GM12878 (cell line): ENCODE results near the gene TBL3. TPM values are rescaled to one million over a fixed set of nuclear protein-coding genes. Genes with fewer than 3 reads are reported as not detected.

Experiments
- ATAC-seq: fragments of 200-7000 bp; cut with Tn5 transposase; 3 replicates; pipeline ENCODE4 v1.9.1; 2020; ENCODE audit warnings: mild to moderate bottlenecking, moderate library complexity
- BruUV-seq: library from RNA; stranded (reverse); fragments of 400-500 nt; replicated peaks from 2 replicates; lab custom pipeline; 2021; lab: Mats Ljungman, UMichigan
- CTCF ChIA-PET: fragments of 300-600 bp; sonication (Branson Sonifier 250); formaldehyde crosslinking; extraction: SDS; loops from one replicate; lab custom pipeline; 2021; ENCODE audit warnings: inconsistent platforms; lab: Yijun Ruan, JAX
- POLR2A ChIA-PET: fragments of 350-600 bp; formaldehyde crosslinking; extraction: SDS; loops from one replicate; lab custom pipeline; 2021; ENCODE audit warnings: inconsistent platforms; lab: Charles Lee
- RAD21 ChIA-PET: fragments of 300-600 bp; sonication (Branson Sonifier 250); formaldehyde crosslinking; loops from one replicate; lab custom pipeline; 2023; ENCODE audit warnings: antibody characterized with exemption; ENCODE audit not compliant: unreplicated experiment; lab: Charles Lee
- SMC1A ChIA-PET: fragments of 300-600 bp; sonication (Branson Sonifier 250); formaldehyde crosslinking; loops from one replicate; lab custom pipeline; 2023; ENCODE audit not compliant: unreplicated experiment, uncharacterized antibody; lab: Charles Lee
- DNase-seq: peaks from one replicate; pipeline ENCODE4 v3.0.0-alpha.2; 2011; ENCODE audit warnings: low read depth, low spot score
- FAIRE-seq: peaks from 3 replicates; lab custom pipeline; 2011; peaks lifted over from hg19 to GRCh38; lab: Jason Lieb, UNC
- H2AFZ ChIP-seq: 2 replicates; pipeline ENCODE4 v1.6.0; 2011; ENCODE audit warnings: low read depth, low read length, control low read depth; ENCODE audit not compliant: control insufficient read depth
- H3K27ac ChIP-seq: 2 replicates; pipeline ENCODE4 v1.5.1; 2011; ENCODE audit warnings: control low read depth; ENCODE audit not compliant: control insufficient read depth, insufficient read depth
- H3K27me3 ChIP-seq, 2 experiments: replicated peaks in 1 of 2; 2 replicates each; pipeline versions ENCODE4 v1.6.0 to v1.6.1; 2011; ENCODE audit warnings: low read length in 1 of 2; ENCODE audit not compliant: control insufficient read depth in 2 of 2, insufficient read depth in 2 of 2
- H3K36me3 ChIP-seq, 2 experiments: 2 replicates each; pipeline ENCODE4 v1.5.1; 2011; ENCODE audit warnings: low read length in 1 of 2; ENCODE audit not compliant: control insufficient read depth in 2 of 2, insufficient read depth in 2 of 2
- H3K4me1 ChIP-seq: 2 replicates; pipeline ENCODE4 v1.6.1; 2011; ENCODE audit warnings: mild to moderate bottlenecking, low read length, moderate library complexity, mixed read lengths; ENCODE audit not compliant: control insufficient read depth, insufficient read depth
- H3K4me2 ChIP-seq: 2 replicates; pipeline ENCODE4 v1.6.0; 2011; ENCODE audit warnings: control low read depth; ENCODE audit not compliant: control insufficient read depth, insufficient read depth
- H3K4me3 ChIP-seq: fragments of 200-600 bp; sonication (generic); 2 replicates; pipeline ENCODE4 v1.5.1; 2016
- H3K79me2 ChIP-seq: 2 replicates; pipeline ENCODE4 v1.6.0; 2011; ENCODE audit warnings: low read length; ENCODE audit not compliant: control insufficient read depth, insufficient read depth
- H3K9ac ChIP-seq: 2 replicates; pipeline ENCODE4 v1.8.0; 2011; ENCODE audit warnings: low read length, control low read depth, mixed read lengths; ENCODE audit not compliant: control insufficient read depth, insufficient read depth
- H3K9me3 ChIP-seq: replicated peaks from 3 replicates; pipeline ENCODE4 v1.5.1; 2011; ENCODE audit warnings: mild to moderate bottlenecking, low read length; ENCODE audit not compliant: control insufficient read depth, insufficient read depth
- H4K20me1 ChIP-seq: 2 replicates; pipeline ENCODE4 v1.6.0; 2011; ENCODE audit not compliant: control insufficient read depth, insufficient read depth
- ATF7 ChIP-seq: fragments of 450-650 bp; IDR thresholded peaks from 2 replicates; pipeline ENCODE4 v1.6.1; 2016; ENCODE audit warnings: low read depth, mild to moderate bottlenecking
- BCLAF1 ChIP-seq: fragments of 450-650 bp; IDR thresholded peaks from 2 replicates; pipeline ENCODE4 v1.6.1; 2017; ENCODE audit warnings: antibody characterized with exemption, mild to moderate bottlenecking, moderate library complexity
- BHLHE40 ChIP-seq, 2 experiments: fragments of 450-650 bp in 1 of 2; IDR thresholded peaks; 2 replicates each; pipeline ENCODE4 v1.6.1; 2011 to 2017; ENCODE audit warnings: low read depth in 2 of 2, borderline replicate concordance in 1 of 2, improper control_type of control experiment in 1 of 2, low read length in 1 of 2, mild to moderate bottlenecking in 1 of 2
- CBX5 ChIP-seq: sonication (generic); IDR thresholded peaks from 2 replicates; pipeline ENCODE4 v1.6.1; 2016; ENCODE audit warnings: low read depth, moderate library complexity, mild to moderate bottlenecking, inconsistent platforms
- DPF2 ChIP-seq: fragments of 450-650 bp; IDR thresholded peaks from 2 replicates; pipeline ENCODE4 v1.6.1; 2017; ENCODE audit warnings: mild to moderate bottlenecking
- EP300 ChIP-seq, 2 experiments: fragments of 150-350 bp in 1 of 2; IDR thresholded peaks; 2 replicates each; pipeline ENCODE4 v1.6.1; 2011 to 2012; ENCODE audit warnings: low read depth in 2 of 2, low read length in 2 of 2, borderline replicate concordance in 1 of 2, improper control_type of control experiment in 1 of 2, inconsistent platforms in 1 of 2; ENCODE audit not compliant: control insufficient read depth in 1 of 2
- EZH2 ChIP-seq: IDR thresholded peaks from 2 replicates; pipeline ENCODE4 v1.6.1; 2012; ENCODE audit warnings: low read depth, mild to moderate bottlenecking, control low read depth, inconsistent platforms, low read length, borderline replicate concordance; ENCODE audit not compliant: control insufficient read depth
- HDAC6 ChIP-seq: fragments of 200-600 bp; sonication (generic); IDR thresholded peaks from one replicate; pipeline ENCODE4 v1.8.0; 2017; ENCODE audit warnings: antibody characterized with exemption; ENCODE audit not compliant: unreplicated experiment
- KDM1A ChIP-seq: fragments of 200-600 bp; sonication (generic); IDR thresholded peaks from 2 replicates; pipeline ENCODE4 v1.6.1; 2016; ENCODE audit warnings: borderline replicate concordance
- LARP7 ChIP-seq: fragments of 450-650 bp; IDR thresholded peaks from 2 replicates; pipeline ENCODE4 v1.6.1; 2017; ENCODE audit warnings: mild to moderate bottlenecking
- MYC ChIP-seq: IDR thresholded peaks from 2 replicates; pipeline ENCODE4 v1.6.1; 2011; ENCODE audit warnings: mild to moderate bottlenecking, low read length, moderate library complexity, inconsistent platforms; ENCODE audit not compliant: insufficient read depth, insufficient replicate concordance, insufficient read length, severe bottlenecking
- PBX3 ChIP-seq: IDR thresholded peaks from 2 replicates; pipeline ENCODE4 v1.6.1; 2011; ENCODE audit warnings: mild to moderate bottlenecking, low read depth, low read length, moderate library complexity; ENCODE audit not compliant: insufficient replicate concordance
- POLR2AphosphoS2 ChIP-seq: IDR thresholded peaks from 2 replicates; pipeline ENCODE4 v1.6.1; 2011; ENCODE audit warnings: low read depth, mild to moderate bottlenecking, low read length, improper control_type of control experiment, moderate library complexity
- RAD21 ChIP-seq: IDR thresholded peaks from 2 replicates; pipeline ENCODE4 v1.6.1; 2011; ENCODE audit warnings: mild to moderate bottlenecking, low read depth, low read length, moderate library complexity; ENCODE audit not compliant: insufficient read depth
- RFX5 ChIP-seq: IDR thresholded peaks from 2 replicates; pipeline ENCODE4 v1.6.1; 2011; ENCODE audit warnings: low read depth, low read length, improper control_type of control experiment
- TBL1XR1 ChIP-seq: IDR thresholded peaks from 2 replicates; pipeline ENCODE4 v1.6.1; 2012; ENCODE audit warnings: low read depth, low read length, improper control_type of control experiment
- WRNIP1 ChIP-seq: IDR thresholded peaks from 2 replicates; pipeline ENCODE4 v1.6.1; 2011; ENCODE audit warnings: low read depth, low read length, improper control_type of control experiment, borderline replicate concordance
- YY1 ChIP-seq: IDR thresholded peaks from 2 replicates; pipeline ENCODE4 v1.6.1; 2011; ENCODE audit warnings: low read depth, mild to moderate bottlenecking, low read length
- WGBS: methylation state at CpG from one replicate; pipeline ENCODE4 v1.1.6; 2016; ENCODE audit warnings: low lambda C conversion rate; ENCODE audit not compliant: insufficient replicate concordance, insufficient coverage; ENCODE audit errors: missing lambda C conversion rate; 5-methylcytosine and 5-hydroxymethylcytosine counted together
- in situ Hi-C: fragments of 300-500 bp; cut with MboI; formaldehyde crosslinking; loops from 9 replicates; pipeline ENCODE4 v1.14.3; 2018; ENCODE audit warnings: mixed read lengths
- intact Hi-C: fragments of 100-400 bp; cut with micrococcal nuclease; formaldehyde crosslinking; loops from one replicate; pipeline ENCODE4 v1.14.2; 2022; ENCODE audit not compliant: unreplicated experiment
- polyA plus RNA-seq, 11 experiments: library from polyadenylated mRNA; depleted of rRNA in 4 of 11; unstranded in 6 of 11; stranded (reverse) in 5 of 11; fragments of >200 nt; fragmentation: Nextera tagmentation in 4 of 11; fragmentation: Illumina TruSeq in 1 of 11; extraction: Ambion mirVana in 4 of 11; extraction: Trizol in 1 of 11; gene quantifications; 1 replicate in 1 of 11; 2 replicates in 10 of 11; pipeline versions ENCODE4 v1.2.1 to v1.2.3, GENCODE V29; 2011 to 2016; ENCODE audit warnings: inconsistent platforms in 2 of 11, missing spikeins in 2 of 11, low read depth in 1 of 11
- total RNA-seq, 4 experiments: library from RNA; depleted of rRNA in 3 of 4; stranded (reverse); fragments of >200 nt in 3 of 4; fragmentation: Illumina TruSeq in 1 of 4; extraction: Trizol in 1 of 4; gene quantifications; 2 replicates each; pipeline versions ENCODE4 v1.2.1 to v1.2.3, GENCODE V29; 2013 to 2021

TBL3 gene
- total and polyA plus RNA-seq, 10 of the 15 experiments (the other 5 are each of a cell fraction or from before 2014, with no cell fraction given) = 1.2 to 101 (median 34.2) TPM

- no TSS peak for BruUV-seq
- Histone ChIP-seq H3K79me2 (peaks cover 61% of the 10 kb centered on the region), H3K27ac (peak within 1 kb of the TSS; percentile 90), H3K9me3 (no peaks in the 10 kb centered on the region), H3K4me2 (peak within 1 kb of the TSS; percentile 97), H3K9ac (peak within 1 kb of the TSS; percentile 99), H3K4me1 (peaks cover 14% of the 10 kb centered on the region), H2AFZ (peak within 1 kb of the TSS; percentile 72), H3K27me3 (no peaks in the 10 kb centered on the region), H4K20me1 (peaks cover 6% of the 10 kb centered on the region; the same call in 1 of the 2 replicates), H3K4me3 (peak within 1 kb of the TSS; percentile 98), H3K36me3 (peaks cover 11 to 13% of the 10 kb centered on the region in 2 experiments; a peak in 3 of 4 replicates)
- in situ Hi-C loops (no loop called here), intact Hi-C loops (no loop called here)
- ChIA-PET SMC1A (interaction anchor here (1.0 to 1.7 kb wide), 2 partner anchors 17 to 22 kb away, joined by 5 to 7 read pairs; partner anchors contain the start of genes MSRB1 and NOXO1), RAD21 (interaction anchor here (0.9 to 1.9 kb wide), 7 partner anchors 17 to 191 kb away, joined by 3 to 7 read pairs (median 3); partner anchors contain the start of genes NOXO1, NUBP2, SPSB3 and TRAF7), CTCF (interaction anchor here (0.7 to 1.2 kb wide), 2 partner anchors 26 to 40 kb away, joined by 3 read pairs; no protein-coding TSS in a partner anchor), POLR2A (interaction anchor here (0.6 to 3.3 kb wide), 16 partner anchors 10 to 304 kb away, joined by 3 to 25 read pairs (median 7); partner anchors contain the start of genes MSRB1, NOXO1, NUBP2 and SPSB3)
- DNase-seq (peak; percentile 83), ATAC-seq (peak; percentile 80), FAIRE-seq (peak; percentile 85)
- under 1% methylated on average over 94 of the region's 97 CpGs for WGBS
- TF ChIP-seq BCLAF1 = no peak
- TF ChIP-seq RAD21 = no peak
- TF ChIP-seq WRNIP1 = no peak
- TF ChIP-seq CBX5 = peak; percentile 70; the same call in 1 of the 2 replicates
- peak; percentile 54 for TF ChIP-seq DPF2
- peak; percentile 81 for TF ChIP-seq YY1
- TF ChIP-seq TBL1XR1 = no peak
- TF ChIP-seq LARP7 = peak; percentile 93
- peak; percentile 55; the same call in 1 of the 2 replicates for TF ChIP-seq ATF7
- peak; percentile 69 to 92; a peak in 3 of 4 replicates for TF ChIP-seq BHLHE40 (IDR thresholded peaks at IDR 0.05; ENCODE audit: borderline replicate concordance in 1 of 2, low read depth in 2 of 2, low read length in 1 of 2)
- TF ChIP-seq MYC = peak; percentile 99
- no peak for TF ChIP-seq EZH2
- TF ChIP-seq HDAC6 = peak; percentile 96
- peak; percentile 18 for TF ChIP-seq PBX3
- peak; percentile 99 for TF ChIP-seq POLR2AphosphoS2
- no peak for TF ChIP-seq EP300 (IDR thresholded peaks at IDR 0.05; ENCODE audit: borderline replicate concordance in 1 of 2, control insufficient read depth in 1 of 2, low read depth in 2 of 2, low read length in 2 of 2)
- no peak for TF ChIP-seq RFX5
- no peak for TF ChIP-seq KDM1A
Observed at GRCh38 chr16:1964506-1965395, 7.1 kb upstream of the TBL3 start, which contains the start of gene RPS2. RPS2 (minus strand) TSS chr16:1964826; CDS start chr16:1964625, 201 bp downstream.
